Measurements from ENCODE around the gene SLC35F1. TPM values are rescaled to one million over a fixed set of nuclear protein-coding genes. Genes with fewer than 3 reads are reported as not detected.

The SLC35F1 gene
- total and polyA plus RNA-seq, 2 experiments from 2014 or later = not detected

DNA sequence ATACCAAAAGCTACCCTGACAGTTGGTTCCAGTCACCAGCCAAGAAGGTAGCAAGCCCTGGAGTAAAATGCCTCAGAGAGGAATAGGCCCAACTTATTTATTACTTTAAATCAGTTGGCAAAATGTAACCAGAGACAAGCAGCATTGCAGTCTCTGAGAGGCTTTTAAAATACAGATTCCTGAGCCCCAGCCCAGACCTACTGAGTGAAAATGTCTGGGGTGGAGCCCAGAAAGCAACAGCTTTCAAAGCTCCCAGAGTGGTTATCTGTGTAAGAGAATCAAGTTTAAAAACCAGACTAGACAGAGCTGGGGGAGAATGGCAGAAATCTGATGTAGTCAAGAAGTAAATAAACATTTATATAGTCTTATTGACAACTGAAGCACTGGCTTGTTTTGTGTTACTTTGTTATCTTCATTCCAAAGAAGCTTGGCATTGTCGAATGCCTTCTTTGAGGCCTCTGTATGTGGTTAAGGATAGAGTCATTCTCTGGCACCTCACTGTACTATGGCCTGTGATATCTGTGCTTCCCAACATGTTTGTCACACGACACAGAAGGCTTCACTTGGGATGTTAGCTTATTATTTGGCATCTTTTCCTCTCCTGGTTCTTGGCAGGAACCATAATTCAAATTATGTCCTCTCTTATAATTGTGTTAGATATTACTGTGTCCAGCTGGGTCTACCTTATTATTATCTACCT, 313.5 kb downstream of the SLC35F1 start:
- DNase-seq = peak; percentile 12
- H3K27ac ChIP-seq = no peak overlapping the region
- 0 out of 2 replicates have a peak, but pooled peaks cover 4% of the 10 kb centered on the region for H3F3A ChIP-seq (ENCODE audit: insufficient read depth)
- no peaks in the 10 kb centered on the region for H3K79me2 ChIP-seq (ENCODE audit: insufficient read depth)
- H2AFZ ChIP-seq = no peak overlapping the region
- H3K9me3 ChIP-seq (ENCODE audit: low read depth) = no peaks in the 10 kb centered on the region
- no peak overlapping the region for H3K4me3 ChIP-seq
- H3K27me3 ChIP-seq (replicated peaks; ENCODE audit: insufficient read depth) = no peaks in the 10 kb centered on the region
- no peaks in the 10 kb centered on the region for H3K36me3 ChIP-seq (ENCODE audit: low read depth)
- 6 to 18% methylated on average over 2 of the region's 2 CpGs for WGBS, 2 experiments (ENCODE audit: low coverage in 1 of 2, low lambda C conversion rate in 2 of 2, missing lambda C conversion rate in 2 of 2)
- H3K4me1 ChIP-seq (ENCODE audit: insufficient read depth) = 0 out of 2 replicates have a peak, but pooled peaks cover 4% of the 10 kb centered on the region
- in situ Hi-C loops (cut with MboI) = no loop called here
- H3K9ac ChIP-seq = no peak overlapping the region
- H3K4me2 ChIP-seq (ENCODE audit: unreplicated experiment) = no peak overlapping the region
- no peak for TF ChIP-seq EZH2phosphoT487 (IDR thresholded peaks at IDR 0.05; ENCODE audit: insufficient read depth, low read depth)
- no peak for TF ChIP-seq EZH2 (IDR thresholded peaks at IDR 0.05; ENCODE audit: insufficient read depth, poor library complexity, severe bottlenecking)
- H3K9me2 ChIP-seq (ENCODE audit: insufficient read depth) = no peaks in the 10 kb centered on the region
- no peaks in the 10 kb centered on the region for H4K20me1 ChIP-seq (ENCODE audit: insufficient read depth)

DNA sequence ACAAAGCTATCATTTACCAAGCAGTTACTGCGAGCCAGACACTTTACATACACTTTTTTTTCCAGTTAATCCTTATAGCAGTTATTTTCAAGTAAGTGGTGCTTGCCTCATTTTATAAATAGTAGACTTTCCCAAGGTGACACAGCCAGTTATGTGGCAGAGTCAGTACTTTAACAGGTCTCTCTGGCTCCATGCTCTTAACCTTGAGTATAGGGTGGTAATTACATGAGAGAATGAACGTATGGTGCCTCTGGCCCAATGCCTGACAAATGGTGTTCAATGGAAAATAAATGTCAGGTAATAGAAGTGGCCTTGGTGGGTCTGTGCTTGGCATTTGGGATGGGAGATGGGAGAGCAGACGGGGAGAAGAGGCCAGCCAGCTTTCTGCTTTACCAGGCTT, 316.3 kb downstream of the SLC35F1 start:
- H3F3A ChIP-seq (ENCODE audit: insufficient read depth) = no peaks in the 10 kb centered on the region
- H3K9me3 ChIP-seq (ENCODE audit: low read depth) = no peaks in the 10 kb centered on the region
- H2AFZ ChIP-seq = no peak overlapping the region
- no peak overlapping the region for H3K4me3 ChIP-seq
- no peaks in the 10 kb centered on the region for H3K36me3 ChIP-seq (ENCODE audit: low read depth)
- no peak overlapping the region for H3K27ac ChIP-seq
- H3K4me1 ChIP-seq (ENCODE audit: insufficient read depth) = no peaks in the 10 kb centered on the region
- H3K4me2 ChIP-seq (ENCODE audit: unreplicated experiment) = no peak overlapping the region
- no peaks in the 10 kb centered on the region for H3K79me2 ChIP-seq (ENCODE audit: insufficient read depth)
- in situ Hi-C loops (cut with MboI) = no loop called here
- no peaks in the 10 kb centered on the region for H3K27me3 ChIP-seq (replicated peaks; ENCODE audit: insufficient read depth)
- 21 to 25% methylated on average over 3 of the region's 3 CpGs for WGBS, 2 experiments (ENCODE audit: low coverage in 1 of 2, low lambda C conversion rate in 2 of 2, missing lambda C conversion rate in 2 of 2)
- H3K9me2 ChIP-seq (ENCODE audit: insufficient read depth) = no peaks in the 10 kb centered on the region
- H3K9ac ChIP-seq = no peak overlapping the region
- no peak for TF ChIP-seq EZH2 (IDR thresholded peaks at IDR 0.05; ENCODE audit: insufficient read depth, poor library complexity, severe bottlenecking)
- TF ChIP-seq EZH2phosphoT487 (IDR thresholded peaks at IDR 0.05; ENCODE audit: insufficient read depth, low read depth) = no peak
- H4K20me1 ChIP-seq (ENCODE audit: insufficient read depth) = no peaks in the 10 kb centered on the region
- no peak for DNase-seq

DNA sequence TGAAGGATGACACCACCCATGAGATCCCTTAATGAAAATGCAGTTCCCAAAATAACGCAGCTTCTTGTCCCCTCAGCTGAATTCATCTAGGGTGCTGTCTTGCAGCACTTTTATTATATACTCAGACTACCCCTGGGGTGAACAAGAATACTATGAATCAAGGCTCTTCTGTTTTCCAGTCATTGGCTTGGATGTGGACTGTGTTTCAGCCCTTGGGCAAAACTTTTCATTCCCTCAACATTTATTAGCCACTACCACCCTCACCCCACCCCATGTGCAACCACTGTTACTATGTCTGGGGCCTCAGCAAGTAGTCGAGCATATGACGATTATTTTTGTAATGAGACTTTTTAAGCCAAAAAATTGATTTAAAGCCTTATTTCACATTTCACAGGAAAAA, 321.8 kb downstream of the SLC35F1 start:
- no peaks in the 10 kb centered on the region for H3K9me2 ChIP-seq (ENCODE audit: insufficient read depth)
- H3F3A ChIP-seq (ENCODE audit: insufficient read depth) = no peaks in the 10 kb centered on the region
- WGBS, 2 experiments (ENCODE audit: low coverage in 1 of 2, low lambda C conversion rate in 2 of 2, missing lambda C conversion rate in 2 of 2) = 0 to 2% methylated on average over 3 of the region's 3 CpGs
- DNase-seq = no peak
- H3K36me3 ChIP-seq (ENCODE audit: low read depth) = no peaks in the 10 kb centered on the region
- in situ Hi-C loops (cut with MboI) = no loop called here
- H3K27ac ChIP-seq = no peak overlapping the region
- H3K4me2 ChIP-seq (ENCODE audit: unreplicated experiment) = no peak overlapping the region
- H3K79me2 ChIP-seq (ENCODE audit: insufficient read depth) = no peaks in the 10 kb centered on the region
- H3K4me3 ChIP-seq = no peak overlapping the region
- no peaks in the 10 kb centered on the region for H3K9me3 ChIP-seq (ENCODE audit: low read depth)
- no peak overlapping the region for H2AFZ ChIP-seq
- H3K9ac ChIP-seq = no peak overlapping the region
- H3K4me1 ChIP-seq (ENCODE audit: insufficient read depth) = no peaks in the 10 kb centered on the region
- TF ChIP-seq EZH2phosphoT487 (IDR thresholded peaks at IDR 0.05; ENCODE audit: insufficient read depth, low read depth) (no peak), EZH2 (IDR thresholded peaks at IDR 0.05; ENCODE audit: insufficient read depth, poor library complexity, severe bottlenecking) (no peak)
- H4K20me1 ChIP-seq (ENCODE audit: insufficient read depth) = no peaks in the 10 kb centered on the region
- H3K27me3 ChIP-seq (replicated peaks; ENCODE audit: insufficient read depth) = no peaks in the 10 kb centered on the region; the same call in 1 of the 2 replicates

- Histone ChIP-seq H2AFZ (no peak overlapping the region), H3K4me3 (no peak overlapping the region), H3K9me3 (ENCODE audit: low read depth) (no peaks in the 10 kb centered on the region), H3K4me1 (ENCODE audit: insufficient read depth) (no peaks in the 10 kb centered on the region), H3K36me3 (ENCODE audit: low read depth) (no peaks in the 10 kb centered on the region), H3K27me3 (replicated peaks; ENCODE audit: insufficient read depth) (peaks cover 4% of the 10 kb centered on the region), H3K4me2 (ENCODE audit: unreplicated experiment) (no peak overlapping the region), H3K9me2 (ENCODE audit: insufficient read depth) (no peaks in the 10 kb centered on the region), H3K9ac (no peak overlapping the region), H3K79me2 (ENCODE audit: insufficient read depth) (no peaks in the 10 kb centered on the region), H4K20me1 (ENCODE audit: insufficient read depth) (no peaks in the 10 kb centered on the region), H3F3A (ENCODE audit: insufficient read depth) (no peaks in the 10 kb centered on the region), H3K27ac (no peak overlapping the region)
- in situ Hi-C loops (cut with MboI) = no loop called here
- WGBS, 2 experiments (ENCODE audit: low coverage in 1 of 2, low lambda C conversion rate in 2 of 2, missing lambda C conversion rate in 2 of 2) = 19 to 24% methylated on average over 1 of the region's 1 CpG
- no peak for DNase-seq
- TF ChIP-seq EZH2phosphoT487 (IDR thresholded peaks at IDR 0.05; ENCODE audit: insufficient read depth, low read depth) = no peak
- TF ChIP-seq EZH2 (IDR thresholded peaks at IDR 0.05; ENCODE audit: insufficient read depth, poor library complexity, severe bottlenecking) = no peak
Observed at GRCh38 chr6:118240878-118241528, 333.9 kb downstream of the SLC35F1 start.
